ENCODE results near the gene USP27X.

Gene USP27X

DNA sequence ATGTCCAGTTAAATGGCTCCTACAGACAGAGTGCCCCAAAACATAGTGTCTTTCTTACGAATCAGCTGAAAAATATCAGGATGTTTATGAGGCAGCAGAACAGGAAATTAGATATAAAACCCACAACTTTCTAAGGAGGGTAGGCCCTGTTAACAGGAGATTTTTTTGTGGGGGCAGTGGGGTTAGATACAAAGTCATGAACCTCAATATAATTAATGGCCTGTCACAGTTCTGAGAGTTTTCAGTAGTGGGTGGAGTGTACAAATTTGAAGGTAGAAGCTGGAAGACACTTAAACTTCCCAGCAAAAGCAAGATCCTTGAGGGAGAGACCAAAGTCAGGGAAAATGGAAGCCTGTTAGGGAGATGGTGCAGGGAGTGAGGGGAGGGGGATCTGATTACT lies 32.8 kb upstream of the USP27X start:
- TF ChIP-seq, protein P1, sequence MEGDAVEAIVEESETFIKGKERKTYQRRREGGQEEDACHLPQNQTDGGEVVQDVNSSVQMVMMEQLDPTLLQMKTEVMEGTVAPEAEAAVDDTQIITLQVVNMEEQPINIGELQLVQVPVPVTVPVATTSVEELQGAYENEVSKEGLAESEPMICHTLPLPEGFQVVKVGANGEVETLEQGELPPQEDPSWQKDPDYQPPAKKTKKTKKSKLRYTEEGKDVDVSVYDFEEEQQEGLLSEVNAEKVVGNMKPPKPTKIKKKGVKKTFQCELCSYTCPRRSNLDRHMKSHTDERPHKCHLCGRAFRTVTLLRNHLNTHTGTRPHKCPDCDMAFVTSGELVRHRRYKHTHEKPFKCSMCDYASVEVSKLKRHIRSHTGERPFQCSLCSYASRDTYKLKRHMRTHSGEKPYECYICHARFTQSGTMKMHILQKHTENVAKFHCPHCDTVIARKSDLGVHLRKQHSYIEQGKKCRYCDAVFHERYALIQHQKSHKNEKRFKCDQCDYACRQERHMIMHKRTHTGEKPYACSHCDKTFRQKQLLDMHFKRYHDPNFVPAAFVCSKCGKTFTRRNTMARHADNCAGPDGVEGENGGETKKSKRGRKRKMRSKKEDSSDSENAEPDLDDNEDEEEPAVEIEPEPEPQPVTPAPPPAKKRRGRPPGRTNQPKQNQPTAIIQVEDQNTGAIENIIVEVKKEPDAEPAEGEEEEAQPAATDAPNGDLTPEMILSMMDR (IDR thresholded peaks at IDR 0.05; ENCODE audit: borderline replicate concordance, control extremely low read depth, extremely low read depth, insufficient read depth, missing control alignments), result no peak
- in situ Hi-C loops (cut with MboI; ENCODE audit: low sequenced_read_pairs, unreplicated experiment), result no loop called here

GRCh38 chrX:49848275-49848674 lies 31.0 kb upstream of the USP27X start:
- no peak for DNase-seq (ENCODE audit: low spot score)
- in situ Hi-C loops (cut with MboI; ENCODE audit: low sequenced_read_pairs, unreplicated experiment), result no loop called here
- TF ChIP-seq, protein P1 (IDR thresholded peaks at IDR 0.05; ENCODE audit: borderline replicate concordance, control extremely low read depth, extremely low read depth, insufficient read depth, missing control alignments), result no peak

More for the DNA sequence above, 32.8 kb upstream of the USP27X start:
- no peak for DNase-seq (ENCODE audit: low spot score)

GRCh38 chrX:49850028-49850427 lies 29.3 kb upstream of the USP27X start:
- DNase-seq (ENCODE audit: low spot score), result no peak
- in situ Hi-C loops (cut with MboI; ENCODE audit: low sequenced_read_pairs, unreplicated experiment), result no loop called here
- TF ChIP-seq, protein P1 (IDR thresholded peaks at IDR 0.05; ENCODE audit: borderline replicate concordance, control extremely low read depth, extremely low read depth, insufficient read depth, missing control alignments), result no peak

- no peak for DNase-seq (ENCODE audit: low spot score)
- TF ChIP-seq, protein P1 (IDR thresholded peaks at IDR 0.05; ENCODE audit: borderline replicate concordance, control extremely low read depth, extremely low read depth, insufficient read depth, missing control alignments), result no peak
- in situ Hi-C loops (cut with MboI; ENCODE audit: low sequenced_read_pairs, unreplicated experiment), result no loop called here
These were observed 25.6 kb upstream of the USP27X start for GRCh38 chrX:49853661-49854060.

DNA sequence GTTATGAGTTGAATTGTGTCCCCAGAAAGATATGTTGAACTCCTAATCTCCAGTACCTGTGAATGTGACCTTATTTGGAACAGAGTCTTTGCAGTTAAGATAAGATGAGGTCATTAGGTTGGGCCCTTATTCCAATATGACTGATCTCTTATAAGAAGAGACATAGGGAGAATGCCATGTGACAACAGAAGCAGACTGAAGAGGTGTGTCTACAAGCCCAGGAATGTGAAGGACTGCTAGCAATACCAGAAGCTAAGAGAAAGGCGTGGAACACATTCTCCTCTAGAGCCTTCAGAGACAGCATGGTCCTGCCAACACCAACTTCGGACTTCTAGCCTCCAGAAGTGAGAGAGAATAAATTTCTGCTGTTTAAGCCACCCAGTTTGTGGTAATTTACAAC lies 22.5 kb upstream of the USP27X start:
- no peak for DNase-seq (ENCODE audit: low spot score)

DNA sequence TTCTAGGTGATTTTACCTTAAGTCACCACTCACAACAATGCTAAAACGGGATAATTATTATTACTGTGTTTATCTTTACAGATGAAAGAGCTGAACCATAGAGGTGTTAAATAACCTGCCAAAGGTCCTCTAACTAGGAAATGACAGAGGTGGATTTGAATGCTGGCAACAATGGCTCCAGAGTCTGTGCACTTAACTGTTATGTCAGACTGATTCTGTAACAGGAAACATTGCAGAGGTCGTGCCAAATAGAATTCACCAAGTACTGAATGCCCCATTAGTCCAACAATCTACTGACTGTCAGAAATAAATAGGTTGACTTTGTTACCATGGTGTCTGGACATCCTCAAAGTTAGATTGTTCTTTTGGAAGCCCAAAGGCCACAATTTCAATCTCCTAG lies 20.9 kb upstream of the USP27X start:
- TF ChIP-seq, protein P1 (IDR thresholded peaks at IDR 0.05; ENCODE audit: borderline replicate concordance, control extremely low read depth, extremely low read depth, insufficient read depth, missing control alignments), result no peak
- in situ Hi-C loops (cut with MboI; ENCODE audit: low sequenced_read_pairs, unreplicated experiment), result no loop called here
- no peak for DNase-seq (ENCODE audit: low spot score)

More for the DNA sequence above, 22.5 kb upstream of the USP27X start:
- in situ Hi-C loops (cut with MboI; ENCODE audit: low sequenced_read_pairs, unreplicated experiment), result no loop called here
- TF ChIP-seq, protein P1 (IDR thresholded peaks at IDR 0.05; ENCODE audit: borderline replicate concordance, control extremely low read depth, extremely low read depth, insufficient read depth, missing control alignments), result no peak

- DNase-seq (ENCODE audit: low spot score), result no peak
- TF ChIP-seq, protein P1 (IDR thresholded peaks at IDR 0.05; ENCODE audit: borderline replicate concordance, control extremely low read depth, extremely low read depth, insufficient read depth, missing control alignments), result no peak
- in situ Hi-C loops (cut with MboI; ENCODE audit: low sequenced_read_pairs, unreplicated experiment), result no loop called here
These were observed 19.8 kb upstream of the USP27X start for GRCh38 chrX:49859491-49859890.
